ENCODE measurements around the gene TMEM140. TPM values are rescaled to one million over a fixed set of nuclear protein-coding genes. Genes with fewer than 3 reads are reported as not detected.
A peak's percentile ranks its signal among the peaks of the same experiment; 100 is the strongest.

TMEM140 gene
- total and polyA plus RNA-seq, 9 of the 15 experiments (the other 6 are each of a cell fraction or from before 2014, with no cell fraction given), result 0.03 to 0.82 (median 0.23) TPM

DNA sequence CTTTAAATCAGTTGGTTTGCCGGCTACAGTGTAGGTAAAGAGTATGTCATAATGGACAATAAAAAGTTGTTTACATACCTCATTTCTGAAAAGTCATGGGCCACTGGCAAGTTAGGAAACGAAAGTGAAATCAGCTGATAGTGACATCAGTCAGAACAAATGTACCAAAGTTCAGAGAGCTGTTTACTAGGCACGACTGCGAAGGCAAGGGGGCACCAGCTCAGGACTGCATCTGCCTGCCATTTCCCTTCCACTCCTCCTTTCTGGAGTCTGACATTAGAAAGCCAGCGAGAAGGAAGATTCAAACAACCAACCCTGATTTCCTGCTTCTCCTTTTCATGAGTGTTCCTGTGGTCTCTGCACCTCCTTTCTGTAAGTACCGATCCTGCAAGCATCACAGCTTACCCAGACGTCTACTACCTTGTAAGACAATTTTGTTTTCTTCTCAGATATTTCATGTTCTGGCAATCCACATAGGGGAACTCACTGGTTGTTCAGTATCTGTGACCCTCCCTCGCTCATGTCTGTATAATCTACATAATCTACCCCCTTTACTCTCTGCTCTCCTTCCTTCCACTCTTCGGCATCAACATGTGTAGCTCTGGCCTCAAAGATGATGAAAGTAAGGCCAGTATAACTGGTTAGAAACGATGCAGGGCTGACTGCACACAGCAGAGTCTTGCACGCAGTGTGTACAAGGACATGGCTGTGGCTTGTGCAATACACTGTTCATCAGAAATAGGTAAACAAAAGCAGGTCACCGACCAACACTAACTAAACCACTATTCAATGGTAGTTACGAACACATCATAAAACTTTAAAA, at the start of gene TMEM140 (continued):
- TF ChIP-seq, protein P1, sequence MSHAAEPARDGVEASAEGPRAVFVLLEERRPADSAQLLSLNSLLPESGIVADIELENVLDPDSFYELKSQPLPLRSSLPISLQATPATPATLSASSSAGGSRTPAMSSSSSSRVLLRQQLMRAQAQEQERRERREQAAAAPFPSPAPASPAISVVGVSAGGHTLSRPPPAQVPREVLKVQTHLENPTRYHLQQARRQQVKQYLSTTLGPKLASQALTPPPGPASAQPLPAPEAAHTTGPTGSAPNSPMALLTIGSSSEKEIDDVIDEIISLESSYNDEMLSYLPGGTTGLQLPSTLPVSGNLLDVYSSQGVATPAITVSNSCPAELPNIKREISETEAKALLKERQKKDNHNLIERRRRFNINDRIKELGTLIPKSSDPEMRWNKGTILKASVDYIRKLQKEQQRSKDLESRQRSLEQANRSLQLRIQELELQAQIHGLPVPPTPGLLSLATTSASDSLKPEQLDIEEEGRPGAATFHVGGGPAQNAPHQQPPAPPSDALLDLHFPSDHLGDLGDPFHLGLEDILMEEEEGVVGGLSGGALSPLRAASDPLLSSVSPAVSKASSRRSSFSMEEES (CRISPR knock-in tag; IDR thresholded peaks at IDR 0.05), result no peak
- TF ChIP-seq ZBTB8A (IDR thresholded peaks at IDR 0.05; ENCODE audit: partially characterized antibody) (no peak), ZNF77 (CRISPR knock-in tag; IDR thresholded peaks at IDR 0.05) (no peak), HEY1 (CRISPR knock-in tag; IDR thresholded peaks at IDR 0.05; ENCODE audit: borderline replicate concordance) (no peak), E2F3 (CRISPR knock-in tag; IDR thresholded peaks at IDR 0.05) (no peak), MAFG (tag; conservative IDR thresholded peaks at IDR 0.05) (peak; percentile 82), PYGO2 (tag; IDR thresholded peaks at IDR 0.05) (no peak), NCOA6 (IDR thresholded peaks at IDR 0.05) (no peak), KAT7 (CRISPR knock-in tag; IDR thresholded peaks at IDR 0.05; ENCODE audit: borderline replicate concordance) (no peak), ZC3H8 (IDR thresholded peaks at IDR 0.05) (no peak), ZNF436 (CRISPR knock-in tag; IDR thresholded peaks at IDR 0.05) (no peak), RBM34 (IDR thresholded peaks at IDR 0.05; ENCODE audit: borderline replicate concordance, insufficient read depth, low read length) (no peak), HMBOX1 (IDR thresholded peaks at IDR 0.05) (no peak), NR2C1 (IDR thresholded peaks at IDR 0.05) (no peak), NR2C1 (tag; IDR thresholded peaks at IDR 0.05) (peak; percentile 55), TARDBP (IDR thresholded peaks at IDR 0.05) (no peak)
- TF ChIP-seq, protein P2, sequence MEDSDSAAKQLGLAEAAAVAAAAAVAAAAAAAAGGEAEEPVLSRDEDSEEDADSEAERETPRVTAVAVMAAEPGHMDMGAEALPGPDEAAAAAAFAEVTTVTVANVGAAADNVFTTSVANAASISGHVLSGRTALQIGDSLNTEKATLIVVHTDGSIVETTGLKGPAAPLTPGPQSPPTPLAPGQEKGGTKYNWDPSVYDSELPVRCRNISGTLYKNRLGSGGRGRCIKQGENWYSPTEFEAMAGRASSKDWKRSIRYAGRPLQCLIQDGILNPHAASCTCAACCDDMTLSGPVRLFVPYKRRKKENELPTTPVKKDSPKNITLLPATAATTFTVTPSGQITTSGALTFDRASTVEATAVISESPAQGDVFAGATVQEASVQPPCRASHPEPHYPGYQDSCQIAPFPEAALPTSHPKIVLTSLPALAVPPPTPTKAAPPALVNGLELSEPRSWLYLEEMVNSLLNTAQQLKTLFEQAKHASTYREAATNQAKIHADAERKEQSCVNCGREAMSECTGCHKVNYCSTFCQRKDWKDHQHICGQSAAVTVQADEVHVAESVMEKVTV (CRISPR knock-in tag; IDR thresholded peaks at IDR 0.05), result no peak
- TF ChIP-seq, protein P3, sequence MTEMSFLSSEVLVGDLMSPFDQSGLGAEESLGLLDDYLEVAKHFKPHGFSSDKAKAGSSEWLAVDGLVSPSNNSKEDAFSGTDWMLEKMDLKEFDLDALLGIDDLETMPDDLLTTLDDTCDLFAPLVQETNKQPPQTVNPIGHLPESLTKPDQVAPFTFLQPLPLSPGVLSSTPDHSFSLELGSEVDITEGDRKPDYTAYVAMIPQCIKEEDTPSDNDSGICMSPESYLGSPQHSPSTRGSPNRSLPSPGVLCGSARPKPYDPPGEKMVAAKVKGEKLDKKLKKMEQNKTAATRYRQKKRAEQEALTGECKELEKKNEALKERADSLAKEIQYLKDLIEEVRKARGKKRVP (CRISPR knock-in tag; IDR thresholded peaks at IDR 0.05), result no peak
- TF ChIP-seq, protein P4, sequence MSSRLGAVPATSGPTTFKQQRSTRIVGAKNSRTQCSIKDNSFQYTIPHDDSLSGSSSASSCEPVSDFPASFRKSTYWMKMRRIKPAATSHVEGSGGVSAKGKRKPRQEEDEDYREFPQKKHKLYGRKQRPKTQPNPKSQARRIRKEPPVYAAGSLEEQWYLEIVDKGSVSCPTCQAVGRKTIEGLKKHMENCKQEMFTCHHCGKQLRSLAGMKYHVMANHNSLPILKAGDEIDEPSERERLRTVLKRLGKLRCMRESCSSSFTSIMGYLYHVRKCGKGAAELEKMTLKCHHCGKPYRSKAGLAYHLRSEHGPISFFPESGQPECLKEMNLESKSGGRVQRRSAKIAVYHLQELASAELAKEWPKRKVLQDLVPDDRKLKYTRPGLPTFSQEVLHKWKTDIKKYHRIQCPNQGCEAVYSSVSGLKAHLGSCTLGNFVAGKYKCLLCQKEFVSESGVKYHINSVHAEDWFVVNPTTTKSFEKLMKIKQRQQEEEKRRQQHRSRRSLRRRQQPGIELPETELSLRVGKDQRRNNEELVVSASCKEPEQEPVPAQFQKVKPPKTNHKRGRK (tag; IDR thresholded peaks at IDR 0.05), result no peak

Data from K562 (cell line).